ENCODE measurements around the gene ZDHHC11. TPM values are rescaled to one million over a fixed set of nuclear protein-coding genes. Genes with fewer than 3 reads are reported as not detected.
"Not testable (repeated sequence)": the region's sequence is repeated elsewhere in the genome, so short reads cannot be mapped to it uniquely, and the experiment has no call there.

ZDHHC11 gene
- total RNA-seq, 1 donor from 2014 or later, result 27.5 TPM

DNA sequence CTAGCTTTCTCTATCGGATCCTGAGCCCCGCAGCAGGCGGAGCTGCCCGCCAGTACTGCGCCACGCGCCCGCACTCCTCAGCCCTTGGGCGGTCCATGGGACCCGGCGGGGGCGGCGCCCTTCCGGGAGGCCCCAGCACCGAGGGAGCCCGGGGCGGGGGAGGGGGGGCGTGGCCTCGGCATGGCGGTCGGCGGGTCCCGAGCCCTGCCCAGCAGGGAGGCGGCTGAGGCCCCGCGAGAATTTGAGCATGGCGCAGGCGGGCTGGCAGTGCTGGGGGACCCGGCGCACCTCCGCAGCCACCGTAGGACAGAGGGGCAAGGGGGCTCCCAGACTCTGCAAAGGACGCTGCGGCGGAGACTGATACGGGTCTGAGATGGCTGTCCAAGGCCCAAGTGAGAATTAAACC lies 73.0 kb downstream of the ZDHHC11 start:
- no peak overlapping the region for H3K4me3 Mint-ChIP-seq
- TF ChIP-seq, protein P1, sequence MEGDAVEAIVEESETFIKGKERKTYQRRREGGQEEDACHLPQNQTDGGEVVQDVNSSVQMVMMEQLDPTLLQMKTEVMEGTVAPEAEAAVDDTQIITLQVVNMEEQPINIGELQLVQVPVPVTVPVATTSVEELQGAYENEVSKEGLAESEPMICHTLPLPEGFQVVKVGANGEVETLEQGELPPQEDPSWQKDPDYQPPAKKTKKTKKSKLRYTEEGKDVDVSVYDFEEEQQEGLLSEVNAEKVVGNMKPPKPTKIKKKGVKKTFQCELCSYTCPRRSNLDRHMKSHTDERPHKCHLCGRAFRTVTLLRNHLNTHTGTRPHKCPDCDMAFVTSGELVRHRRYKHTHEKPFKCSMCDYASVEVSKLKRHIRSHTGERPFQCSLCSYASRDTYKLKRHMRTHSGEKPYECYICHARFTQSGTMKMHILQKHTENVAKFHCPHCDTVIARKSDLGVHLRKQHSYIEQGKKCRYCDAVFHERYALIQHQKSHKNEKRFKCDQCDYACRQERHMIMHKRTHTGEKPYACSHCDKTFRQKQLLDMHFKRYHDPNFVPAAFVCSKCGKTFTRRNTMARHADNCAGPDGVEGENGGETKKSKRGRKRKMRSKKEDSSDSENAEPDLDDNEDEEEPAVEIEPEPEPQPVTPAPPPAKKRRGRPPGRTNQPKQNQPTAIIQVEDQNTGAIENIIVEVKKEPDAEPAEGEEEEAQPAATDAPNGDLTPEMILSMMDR (conservative IDR thresholded peaks at IDR 0.05), result no peak
- H3K36me3 Mint-ChIP-seq, result no peaks in the 10 kb centered on the region
- no peak overlapping the region for H3K27ac Mint-ChIP-seq
- no peaks in the 10 kb centered on the region for H3K9me3 Mint-ChIP-seq
- no peaks in the 10 kb centered on the region for H3K27me3 Mint-ChIP-seq
- peak; percentile 73 for DNase-seq (ENCODE audit: extremely low spot score, unreplicated experiment)
- no peaks in the 10 kb centered on the region for H3K4me1 Mint-ChIP-seq (ENCODE audit: unreplicated experiment)

DNA sequence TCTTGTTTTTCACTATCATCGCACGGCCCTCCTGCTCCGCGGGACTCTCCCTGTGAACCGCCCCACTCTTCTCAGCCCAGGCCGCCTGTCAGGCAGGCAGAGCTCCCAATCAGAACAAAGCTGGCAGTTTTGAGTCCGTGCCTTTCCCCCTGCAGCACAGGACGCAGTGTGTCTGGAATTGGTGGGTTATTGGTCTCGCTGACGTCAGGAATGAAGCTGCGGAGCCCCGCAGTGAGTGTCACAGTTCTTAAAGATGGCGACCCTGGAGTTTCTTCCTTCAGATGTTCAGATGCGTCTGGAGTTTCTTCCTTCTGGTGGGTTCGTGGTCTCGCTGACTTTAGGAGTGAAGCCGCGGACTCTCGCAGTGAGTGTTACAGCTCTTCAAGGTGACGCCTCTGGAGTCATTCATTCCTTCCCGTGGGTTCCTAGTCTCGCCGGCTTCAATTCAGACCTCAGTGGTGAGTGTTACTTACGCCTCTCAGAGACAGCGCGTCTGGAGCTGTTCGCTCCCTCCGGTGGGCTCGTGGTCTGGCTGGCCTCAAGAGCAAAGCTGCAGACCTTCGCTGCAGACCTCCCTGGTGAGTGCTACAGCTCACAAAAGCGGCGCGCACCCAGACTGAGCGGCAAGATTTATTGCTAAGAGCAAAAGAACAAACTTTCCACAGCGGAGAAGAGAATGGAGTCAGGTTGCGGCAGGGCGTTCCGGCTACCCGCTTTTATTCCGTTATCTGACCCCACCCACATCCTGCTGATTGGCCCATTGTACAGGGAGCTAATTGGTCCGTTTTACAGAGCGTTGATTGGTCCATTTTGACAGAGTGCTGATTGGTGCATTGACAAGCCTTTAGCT lies 73.7 kb downstream of the ZDHHC11 start:
- Mint-ChIP-seq H3K4me3 (no peak overlapping the region), H3K9me3 (no peaks in the 10 kb centered on the region), H3K27ac (no peak overlapping the region), H3K27me3 (no peaks in the 10 kb centered on the region), H3K36me3 (no peaks in the 10 kb centered on the region), H3K4me1 (ENCODE audit: unreplicated experiment) (no peaks in the 10 kb centered on the region)
- no peak for DNase-seq (ENCODE audit: extremely low spot score, unreplicated experiment)
- TF ChIP-seq, protein P1 (conservative IDR thresholded peaks at IDR 0.05), result no peak

DNA sequence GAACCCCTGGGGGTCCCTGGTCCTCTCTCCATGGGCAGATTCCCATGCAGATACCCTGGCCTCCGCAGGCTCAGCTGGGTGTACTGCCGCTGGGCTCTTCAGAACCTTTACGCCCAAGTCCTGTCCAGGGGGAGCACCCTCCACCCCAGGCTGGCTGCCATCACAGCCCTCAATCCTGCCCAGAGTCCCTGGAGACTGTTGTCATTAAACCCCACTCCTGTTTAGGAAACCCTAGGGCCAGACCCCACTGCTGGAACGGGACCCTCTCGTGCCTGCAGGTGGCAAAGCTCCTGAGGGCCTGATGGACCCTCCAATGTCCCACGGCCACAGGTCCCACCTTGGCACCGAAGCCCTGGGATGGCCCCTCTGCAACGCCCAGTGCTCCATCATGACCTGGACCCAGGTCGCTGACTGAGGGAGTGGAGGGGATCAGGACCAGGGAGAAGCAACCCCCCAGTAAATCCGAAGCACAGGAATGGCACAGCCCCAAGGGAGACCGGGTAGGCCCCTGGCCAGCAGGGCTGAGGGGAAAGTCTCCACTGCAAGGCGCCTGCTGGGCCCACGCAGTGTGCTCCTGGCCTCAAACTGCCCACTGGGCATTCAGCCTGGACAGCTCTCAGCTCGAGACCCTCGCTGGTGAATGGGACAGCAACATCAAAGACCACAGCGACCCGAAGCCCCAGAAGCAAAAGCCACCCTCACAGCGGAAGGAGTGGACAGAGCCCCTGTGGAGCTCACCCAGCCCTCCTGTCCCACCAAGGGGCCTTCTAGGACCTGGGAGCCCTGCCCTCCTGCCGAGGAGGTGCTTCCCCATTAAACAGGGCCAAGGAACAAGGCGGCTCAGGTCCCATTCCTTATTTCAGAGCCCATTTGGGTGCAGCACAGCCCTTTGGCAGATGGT lies 74.6 kb downstream of the ZDHHC11 start:
- no peaks in the 10 kb centered on the region for H3K36me3 Mint-ChIP-seq
- DNase-seq (ENCODE audit: extremely low spot score, unreplicated experiment), result no peak
- no peak overlapping the region for H3K4me3 Mint-ChIP-seq
- no peaks in the 10 kb centered on the region for H3K27me3 Mint-ChIP-seq
- H3K4me1 Mint-ChIP-seq (ENCODE audit: unreplicated experiment), result no peaks in the 10 kb centered on the region
- no peak overlapping the region for H3K27ac Mint-ChIP-seq
- H3K9me3 Mint-ChIP-seq, result no peaks in the 10 kb centered on the region
- TF ChIP-seq, protein P1 (conservative IDR thresholded peaks at IDR 0.05), result no peak

DNA sequence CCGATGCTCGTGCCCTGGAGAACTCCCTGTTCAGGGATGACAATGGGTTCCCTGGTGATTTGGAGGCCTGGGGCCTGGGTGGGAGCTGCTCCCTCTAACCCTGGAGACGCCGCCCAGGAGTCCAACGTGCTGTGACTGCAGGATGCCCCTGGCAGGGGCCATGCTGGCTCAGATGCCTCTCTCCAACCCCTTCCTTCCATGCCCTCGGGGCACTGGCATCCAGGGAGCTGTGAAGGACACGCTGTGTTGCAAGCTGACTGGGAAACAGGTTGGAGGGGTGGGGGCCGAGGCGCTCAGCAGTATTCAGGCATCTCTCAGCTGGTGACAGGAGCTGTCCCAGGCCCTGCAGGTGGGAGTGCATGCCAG lies 75.2 kb downstream of the ZDHHC11 start:
- not testable (repeated sequence) for H3K9me3 Mint-ChIP-seq; H3K27me3 Mint-ChIP-seq; H3K36me3 Mint-ChIP-seq; H3K4me1 Mint-ChIP-seq (ENCODE audit: unreplicated experiment); DNase-seq (ENCODE audit: extremely low spot score, unreplicated experiment); H3K27ac Mint-ChIP-seq; H3K4me3 Mint-ChIP-seq

DNA sequence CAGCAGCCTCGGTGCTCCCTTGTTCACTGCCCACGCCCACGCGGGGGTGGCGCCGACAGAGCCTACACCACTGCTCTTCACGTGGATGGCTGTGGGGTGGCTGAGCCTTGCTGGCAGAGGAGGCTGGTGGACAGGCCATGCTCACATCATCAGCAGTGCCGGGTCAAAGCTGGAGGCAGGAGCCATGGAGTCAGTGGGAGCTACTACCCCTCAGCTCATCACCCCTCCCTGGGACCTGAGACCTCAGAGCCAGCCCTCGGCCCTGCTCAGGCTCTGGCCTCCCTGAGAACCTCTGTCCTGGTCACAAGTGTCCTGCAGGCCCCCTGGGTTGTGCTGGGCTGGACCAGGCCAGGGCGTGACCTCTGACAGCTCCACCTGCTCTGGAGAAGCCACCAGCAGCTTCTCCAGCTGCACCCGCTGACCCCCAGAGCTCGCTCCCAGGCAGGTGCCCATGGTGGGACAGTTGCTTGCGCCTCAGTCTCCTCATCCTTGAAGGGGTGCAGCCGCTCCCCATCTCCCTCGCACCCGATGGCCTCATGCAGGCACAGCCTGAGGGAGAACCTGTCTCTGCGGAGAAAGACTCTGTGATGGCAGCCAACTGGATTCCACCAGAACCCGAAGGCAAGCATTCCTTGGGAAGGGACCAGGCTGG lies 75.8 kb downstream of the ZDHHC11 start:
- H3K4me1 Mint-ChIP-seq (ENCODE audit: unreplicated experiment); H3K9me3 Mint-ChIP-seq; H3K4me3 Mint-ChIP-seq; H3K27me3 Mint-ChIP-seq; H3K27ac Mint-ChIP-seq; H3K36me3 Mint-ChIP-seq; DNase-seq (ENCODE audit: extremely low spot score, unreplicated experiment): not testable (repeated sequence)

DNA sequence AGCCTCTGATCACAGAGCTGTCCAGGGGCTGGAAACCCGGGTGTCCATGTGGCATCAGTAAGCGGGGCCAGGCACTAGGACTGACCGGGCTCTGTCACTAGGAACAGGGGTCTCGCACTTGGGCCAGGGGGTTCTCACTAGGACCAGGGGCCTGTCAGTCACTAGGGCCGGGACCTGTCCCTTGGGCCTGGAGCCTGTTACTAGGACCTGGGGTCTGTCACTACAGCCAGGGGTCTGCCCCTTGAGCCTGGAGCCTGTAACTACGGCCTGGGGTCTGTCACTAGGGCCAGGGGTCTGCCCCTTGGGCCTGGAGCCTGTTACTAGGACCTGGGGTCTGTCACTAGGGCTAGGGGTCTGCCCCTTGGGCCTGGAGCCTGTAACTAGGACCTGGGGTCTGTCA lies 76.5 kb downstream of the ZDHHC11 start:
- not testable (repeated sequence) for H3K9me3 Mint-ChIP-seq; H3K4me1 Mint-ChIP-seq (ENCODE audit: unreplicated experiment); H3K36me3 Mint-ChIP-seq; H3K27me3 Mint-ChIP-seq; H3K4me3 Mint-ChIP-seq; DNase-seq (ENCODE audit: extremely low spot score, unreplicated experiment); H3K27ac Mint-ChIP-seq

Measured in type B pancreatic cell (in vitro differentiated cells).